ENCODE measurements around the gene WDFY4.

GRCh38 chr10:48714088-48714487 is 29.4 kb downstream of the WDFY4 start:
- no peak for TF ChIP-seq CTCF (conservative IDR thresholded peaks at IDR 0.05 in 1 of 2, IDR thresholded peaks at IDR 0.05 in 1 of 2; ENCODE audit: low read depth in 1 of 2, low read length in 2 of 2)
- no peak for TF ChIP-seq EZH2 (IDR thresholded peaks at IDR 0.05; ENCODE audit: low read length, missing control alignments)
